ENCODE data around the gene KCNG3. TPM values are rescaled to one million over a fixed set of nuclear protein-coding genes. Genes with fewer than 3 reads are reported as not detected.
A peak's percentile ranks its signal among the peaks of the same experiment; 100 is the strongest.

The KCNG3 gene
- total RNA-seq, 1 donor from 2014 or later, result 0.89 TPM

DNA sequence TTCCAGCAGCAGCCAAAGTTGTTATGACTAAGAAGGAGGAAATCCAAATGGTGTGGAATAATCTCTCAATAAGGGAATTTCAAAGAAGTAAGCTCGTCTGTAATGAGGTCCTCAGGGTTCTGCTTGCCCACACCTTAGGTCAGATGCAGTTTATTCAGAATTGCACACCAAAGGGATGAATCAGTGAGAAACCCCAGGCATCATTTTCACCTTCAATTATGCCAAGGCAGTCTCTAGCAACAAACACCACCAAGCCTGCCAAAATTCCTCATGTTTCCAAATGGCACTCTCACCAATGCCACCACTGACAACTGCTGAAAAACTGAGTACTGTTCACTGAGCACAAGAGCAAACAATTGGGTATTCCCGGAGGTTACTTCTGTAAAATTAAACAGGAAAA is 43.6 kb downstream of the KCNG3 start:
- no peaks in the 10 kb centered on the region for H3K36me3 ChIP-seq
- DNase-seq (no peak), ATAC-seq (no peak)
- no peaks in the 10 kb centered on the region for H3K9me3 ChIP-seq
- H3K27me3 ChIP-seq (ENCODE audit: low read depth), result no peaks in the 10 kb centered on the region
- no peak overlapping the region for H3K27ac ChIP-seq
- TF ChIP-seq, protein P1, sequence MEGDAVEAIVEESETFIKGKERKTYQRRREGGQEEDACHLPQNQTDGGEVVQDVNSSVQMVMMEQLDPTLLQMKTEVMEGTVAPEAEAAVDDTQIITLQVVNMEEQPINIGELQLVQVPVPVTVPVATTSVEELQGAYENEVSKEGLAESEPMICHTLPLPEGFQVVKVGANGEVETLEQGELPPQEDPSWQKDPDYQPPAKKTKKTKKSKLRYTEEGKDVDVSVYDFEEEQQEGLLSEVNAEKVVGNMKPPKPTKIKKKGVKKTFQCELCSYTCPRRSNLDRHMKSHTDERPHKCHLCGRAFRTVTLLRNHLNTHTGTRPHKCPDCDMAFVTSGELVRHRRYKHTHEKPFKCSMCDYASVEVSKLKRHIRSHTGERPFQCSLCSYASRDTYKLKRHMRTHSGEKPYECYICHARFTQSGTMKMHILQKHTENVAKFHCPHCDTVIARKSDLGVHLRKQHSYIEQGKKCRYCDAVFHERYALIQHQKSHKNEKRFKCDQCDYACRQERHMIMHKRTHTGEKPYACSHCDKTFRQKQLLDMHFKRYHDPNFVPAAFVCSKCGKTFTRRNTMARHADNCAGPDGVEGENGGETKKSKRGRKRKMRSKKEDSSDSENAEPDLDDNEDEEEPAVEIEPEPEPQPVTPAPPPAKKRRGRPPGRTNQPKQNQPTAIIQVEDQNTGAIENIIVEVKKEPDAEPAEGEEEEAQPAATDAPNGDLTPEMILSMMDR (IDR thresholded peaks at IDR 0.05), result no peak
- no peak overlapping the region for H3K4me3 ChIP-seq
- intact Hi-C loops (cut with DNase I), result no loop called here
- H3K4me1 ChIP-seq, result no peaks in the 10 kb centered on the region

- DNase-seq, result no peak
- Histone ChIP-seq H3K4me1 (no peaks in the 10 kb centered on the region), H3K9me3 (no peaks in the 10 kb centered on the region), H3K36me3 (no peaks in the 10 kb centered on the region), H3K27ac (no peak overlapping the region), H3K4me3 (no peak overlapping the region), H3K27me3 (ENCODE audit: low read depth) (no peaks in the 10 kb centered on the region)
- no peak for ATAC-seq
- intact Hi-C loops (cut with DNase I), result no loop called here
- TF ChIP-seq, protein P1 (IDR thresholded peaks at IDR 0.05), result no peak
Observed at GRCh38 chr2:42449163-42450087, 44.4 kb downstream of the KCNG3 start.

GRCh38 chr2:42448163-42448562 is 45.6 kb downstream of the KCNG3 start:
- no peaks in the 10 kb centered on the region for H3K9me3 ChIP-seq
- no peaks in the 10 kb centered on the region for H3K36me3 ChIP-seq
- no peak overlapping the region for H3K27ac ChIP-seq
- ATAC-seq, result no peak
- no peaks in the 10 kb centered on the region for H3K4me1 ChIP-seq
- no peak for DNase-seq
- TF ChIP-seq, protein P1 (IDR thresholded peaks at IDR 0.05), result no peak
- intact Hi-C loops (cut with DNase I), result no loop called here
- H3K27me3 ChIP-seq (ENCODE audit: low read depth), result no peaks in the 10 kb centered on the region
- H3K4me3 ChIP-seq, result no peak overlapping the region

DNA sequence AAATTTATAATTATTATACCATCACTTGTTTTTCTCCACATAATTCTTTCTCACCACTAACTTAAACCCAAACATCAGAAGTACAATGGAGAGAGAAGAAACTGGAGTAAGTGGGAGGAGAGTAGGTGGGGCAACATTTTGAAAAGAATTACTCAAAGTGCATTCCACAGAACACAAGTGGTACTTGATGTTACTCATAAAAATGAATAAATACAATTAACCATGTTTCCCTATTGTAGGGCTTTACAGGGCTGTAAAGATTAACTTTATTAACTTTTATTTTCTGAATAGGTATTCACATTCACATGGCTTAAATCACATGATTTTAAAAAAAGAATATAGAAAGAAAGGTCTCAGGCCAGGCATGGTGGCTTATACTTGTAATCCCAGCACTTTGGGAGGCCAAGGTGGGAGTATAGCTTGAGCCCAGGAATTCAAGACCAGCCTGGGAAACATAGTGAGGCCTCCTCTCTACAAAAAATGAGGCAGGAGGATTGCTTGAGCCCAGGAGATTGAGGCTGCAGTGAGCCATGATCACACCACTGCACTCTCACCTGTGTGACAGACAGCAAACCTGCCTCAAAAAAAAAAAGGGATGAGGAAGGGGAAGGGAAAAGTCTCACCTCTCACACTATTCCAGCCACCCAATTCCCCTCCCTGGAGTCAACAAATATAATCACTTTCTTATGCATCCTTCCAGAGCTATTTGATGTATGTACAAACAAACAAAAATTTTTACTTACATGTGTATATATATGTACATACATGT is 47.1 kb downstream of the KCNG3 start:
- Histone ChIP-seq H3K4me3 (no peak overlapping the region), H3K27ac (peak overlapping the region; percentile 66), H3K36me3 (no peaks in the 10 kb centered on the region), H3K4me1 (no peaks in the 10 kb centered on the region), H3K27me3 (ENCODE audit: low read depth) (no peaks in the 10 kb centered on the region), H3K9me3 (no peaks in the 10 kb centered on the region)
- intact Hi-C loops (cut with DNase I), result no loop called here
- TF ChIP-seq, protein P1 (IDR thresholded peaks at IDR 0.05), result no peak
- ATAC-seq (peak; percentile 75 to 92), DNase-seq (no peak)

GRCh38 chr2:42443718-42444399 is 49.9 kb downstream of the KCNG3 start:
- no peaks in the 10 kb centered on the region for H3K27me3 ChIP-seq (ENCODE audit: low read depth)
- no peaks in the 10 kb centered on the region for H3K4me1 ChIP-seq
- DNase-seq, result no peak
- H3K4me3 ChIP-seq, result no peak overlapping the region
- ATAC-seq, result peak; percentile 65 to 79
- no peaks in the 10 kb centered on the region for H3K9me3 ChIP-seq
- no peak overlapping the region for H3K27ac ChIP-seq
- TF ChIP-seq, protein P1 (IDR thresholded peaks at IDR 0.05), result no peak
- intact Hi-C loops (cut with DNase I), result no loop called here
- H3K36me3 ChIP-seq, result no peaks in the 10 kb centered on the region

Measured in lower lobe of right lung (tissue), 2 donors.